HG03565 (cell line): Measurements from ENCODE around the gene CYB5R4.
"Not testable (repeated sequence)": the region's sequence is repeated elsewhere in the genome, so short reads cannot be mapped to it uniquely, and the experiment has no call there.

Experiments
- ATAC-seq: cut with Tn5 transposase; IDR thresholded peaks from one replicate; pipeline ENCODE4 v1.9.1; 2021; ENCODE audit warnings: mild to moderate bottlenecking, moderate library complexity; ENCODE audit not compliant: unreplicated experiment

Gene CYB5R4

GRCh38 chr6:83905648-83906047, 46.2 kb downstream of the CYB5R4 start:
- no peak for ATAC-seq

GRCh38 chr6:83907623-83908390, 48.3 kb downstream of the CYB5R4 start:
- ATAC-seq = not testable (repeated sequence)

- no peak for ATAC-seq
Observed at GRCh38 chr6:83908813-83909212, 49.3 kb downstream of the CYB5R4 start.

- ATAC-seq = no peak
Observed at GRCh38 chr6:83911278-83911677, 51.8 kb downstream of the CYB5R4 start.

- ATAC-seq = no peak
Observed at GRCh38 chr6:83914953-83915352, 55.5 kb downstream of the CYB5R4 start.

- no peak for ATAC-seq
Observed at GRCh38 chr6:83917001-83917400, 57.5 kb downstream of the CYB5R4 start.

GRCh38 chr6:83920017-83920416, 60.5 kb downstream of the CYB5R4 start:
- no peak for ATAC-seq

- no peak for ATAC-seq
Observed at GRCh38 chr6:83921315-83921714, 61.8 kb downstream of the CYB5R4 start.

DNA sequence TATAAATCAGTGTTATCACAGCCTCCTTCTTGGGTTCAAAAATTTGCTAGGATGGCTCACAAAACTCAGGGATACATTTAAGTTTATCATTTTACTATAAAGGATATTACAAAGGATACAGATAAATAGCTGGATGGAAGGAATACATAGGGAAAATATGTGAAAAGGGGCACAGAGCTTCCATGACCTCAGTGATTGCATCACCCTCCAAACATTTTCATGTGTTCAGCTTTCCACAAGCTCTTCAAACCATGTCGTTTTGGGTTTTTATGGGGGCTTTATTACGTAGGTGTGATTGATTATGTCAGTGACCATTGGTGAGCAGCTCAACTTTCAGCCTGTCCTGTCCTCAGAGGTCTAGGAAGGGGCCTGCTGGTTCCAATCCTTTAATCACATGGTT, 68.0 kb downstream of the CYB5R4 start:
- ATAC-seq = no peak

DNA sequence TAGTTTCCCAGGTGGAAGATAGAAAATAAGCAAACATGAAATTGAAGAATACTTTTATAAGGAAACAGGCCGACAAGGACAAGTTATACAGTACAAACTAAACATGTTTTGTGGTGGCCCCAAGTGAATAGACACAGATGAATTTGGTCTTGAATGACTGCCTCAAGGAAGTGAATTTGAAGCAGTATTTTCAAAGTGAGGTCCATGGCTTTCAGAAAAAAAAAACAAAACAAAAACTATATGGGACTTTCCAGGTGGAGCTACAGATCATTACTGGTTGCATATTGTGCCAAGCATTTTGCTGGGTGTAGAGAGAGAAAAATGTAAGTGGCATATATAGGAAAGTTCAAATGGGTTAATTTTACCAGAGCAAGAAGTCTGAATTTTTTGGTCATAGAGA, 68.8 kb downstream of the CYB5R4 start:
- ATAC-seq = no peak

DNA sequence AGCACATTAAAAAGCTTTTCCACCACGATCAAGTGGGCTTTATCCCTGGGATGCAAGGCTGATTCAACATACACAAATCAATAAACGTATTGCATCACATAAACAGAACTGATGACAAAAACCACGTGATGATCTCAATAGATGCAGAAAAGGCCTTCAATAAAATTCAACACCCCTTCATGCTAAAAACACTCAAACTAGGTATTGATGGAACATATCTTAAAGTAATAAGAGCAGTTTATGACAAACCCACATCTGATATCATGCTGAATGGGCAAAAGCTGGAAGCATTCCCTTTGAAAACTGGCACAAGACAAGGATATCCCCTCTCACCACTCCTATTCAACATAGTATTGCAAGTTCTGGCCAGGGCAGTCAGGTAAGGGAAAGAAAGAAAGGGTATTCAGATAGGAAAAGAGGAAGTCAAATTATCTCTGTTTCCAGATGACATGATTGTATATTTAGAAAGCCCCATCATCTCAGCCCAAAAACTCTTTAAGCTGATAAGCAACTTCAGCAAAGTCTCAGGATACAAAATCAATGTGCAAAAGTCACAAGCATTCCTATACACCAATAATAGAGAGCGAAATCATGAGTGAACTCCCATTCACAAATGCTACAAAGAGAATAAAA, 86.8 kb downstream of the CYB5R4 start:
- not testable (repeated sequence) for ATAC-seq

- ATAC-seq = not testable (repeated sequence)
Observed at GRCh38 chr6:83947983-83948382, 88.5 kb downstream of the CYB5R4 start.

GRCh38 chr6:83948851-83949250, 89.4 kb downstream of the CYB5R4 start:
- ATAC-seq = no peak

- ATAC-seq = not testable (repeated sequence)
Observed at GRCh38 chr6:83951423-83951822, 91.9 kb downstream of the CYB5R4 start.

DNA sequence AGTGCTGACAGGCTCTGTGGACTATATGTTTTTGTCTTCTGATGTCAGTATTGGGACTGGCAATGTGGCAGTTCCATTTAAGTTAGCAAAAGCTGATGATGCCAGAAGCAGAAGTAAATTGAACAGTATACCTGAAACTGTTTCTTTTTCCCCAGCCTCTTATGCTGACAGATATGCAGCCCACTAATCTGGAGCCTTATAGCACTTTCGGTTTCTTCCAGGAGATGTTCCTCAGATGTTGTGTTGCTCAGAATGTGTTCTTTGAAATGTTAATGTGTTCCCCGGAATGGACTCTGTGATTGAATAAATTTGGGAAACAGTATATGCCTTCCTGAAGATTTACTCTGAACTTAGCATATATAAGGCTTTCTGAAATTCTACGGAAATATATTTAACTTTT, 93.3 kb downstream of the CYB5R4 start:
- ATAC-seq = no peak

DNA sequence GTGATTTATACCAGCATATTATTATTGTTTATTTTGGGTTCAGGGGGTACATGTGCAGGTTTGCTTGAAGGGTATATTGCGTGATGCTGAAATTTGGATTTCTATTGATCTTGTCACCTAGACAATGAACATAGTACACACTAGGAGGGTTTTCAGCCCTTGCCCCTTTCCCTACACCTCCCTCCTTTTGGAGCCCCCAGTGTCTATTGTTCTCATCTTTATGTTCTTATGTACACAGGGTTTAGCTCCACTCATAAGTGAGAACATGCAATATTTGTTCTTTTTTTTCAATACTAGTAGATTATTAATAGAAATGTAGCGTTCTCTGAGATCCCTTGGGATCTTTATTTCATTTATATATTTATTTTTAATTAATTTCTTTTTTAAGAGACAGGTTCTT, 94.9 kb downstream of the CYB5R4 start:
- no peak for ATAC-seq

- ATAC-seq = no peak
Observed at GRCh38 chr6:83958241-83958685, 98.8 kb downstream of the CYB5R4 start.

GRCh38 chr6:83960664-83961063, 101.2 kb downstream of the CYB5R4 start:
- no peak for ATAC-seq

GRCh38 chr6:83962582-83962981, 103.1 kb downstream of the CYB5R4 start:
- peak; percentile 89 for ATAC-seq

- ATAC-seq = no peak
Observed at GRCh38 chr6:83966539-83966938, 107.0 kb downstream of the CYB5R4 start.

DNA sequence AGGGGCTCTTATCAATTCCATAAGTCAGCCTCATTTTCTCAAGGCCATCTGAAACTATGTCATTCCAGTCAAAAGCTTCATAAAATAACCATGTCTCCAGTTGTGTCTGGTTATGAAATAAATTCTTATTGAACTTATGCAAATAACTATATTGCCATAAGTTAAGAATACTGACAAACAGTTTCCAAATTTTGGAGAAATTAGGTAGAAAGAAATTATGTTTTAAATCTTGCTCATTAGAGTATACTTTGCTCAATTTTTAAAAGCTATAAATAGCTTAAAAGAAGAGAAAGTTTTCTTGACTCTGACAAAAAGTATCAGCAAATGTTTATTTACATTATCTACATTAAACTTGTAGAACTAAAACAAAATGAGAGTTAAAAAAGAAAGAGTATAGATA, 111.1 kb downstream of the CYB5R4 start:
- no peak for ATAC-seq

- ATAC-seq = no peak
Observed at GRCh38 chr6:83974409-83975050, 115.0 kb downstream of the CYB5R4 start.
